H1 (cell line): ENCODE data around the gene ZFYVE19. TPM values are rescaled to one million over a fixed set of nuclear protein-coding genes. Genes with fewer than 3 reads are reported as not detected.

Source experiments
- CHD2 ChIP-seq: IDR thresholded peaks from 2 replicates; pipeline ENCODE4 v1.6.1; 2012; ENCODE audit warnings: low read length, improper control_type of control experiment
- CTBP2 ChIP-seq: IDR thresholded peaks from 2 replicates; pipeline ENCODE4 v1.7.0; 2011; ENCODE audit warnings: borderline replicate concordance, mild to moderate bottlenecking, moderate library complexity, mixed read lengths, low read length; ENCODE audit not compliant: insufficient read depth, insufficient read length
- POLR2AphosphoS5 ChIP-seq: IDR thresholded peaks from 2 replicates; pipeline ENCODE4 v1.6.1; 2011; ENCODE audit warnings: low read depth, low read length
- RAD21 ChIP-seq, 2 experiments: IDR thresholded peaks in 1 of 2; conservative IDR thresholded peaks in 1 of 2; 2 replicates each; pipeline ENCODE4 v1.6.1; 2011; ENCODE audit warnings: low read depth in 2 of 2, low read length in 2 of 2, improper control_type of control experiment in 1 of 2, inconsistent platforms in 1 of 2, mild to moderate bottlenecking in 1 of 2, moderate library complexity in 1 of 2
- polyA plus RNA-seq, 7 experiments: library from polyadenylated mRNA; depleted of rRNA in 3 of 7; stranded (reverse) in 5 of 7; unstranded in 2 of 7; fragments of >200 nt in 5 of 7; fragments of 200-250 nt in 2 of 7; gene quantifications; 1 replicate in 5 of 7; 2 replicates in 1 of 7; 4 replicates in 1 of 7; pipeline versions ENCODE4 v1.2.1 to v1.2.3, GENCODE V29; 2011 to 2013; ENCODE audit warnings: missing spikeins in 2 of 7, mixed read lengths in 2 of 7
- total RNA-seq: library from RNA; stranded (reverse); fragmentation: NEBNext Ultra II Directional; extraction: Animal tissue kit (Norgen Biotek cat#: 25700); gene quantifications from 2 replicates; pipeline ENCODE4 v1.2.1, GENCODE V29; 2021

ZFYVE19 gene
- total and polyA plus RNA-seq, 2 of the 8 experiments (the other 6 are each of a cell fraction or from before 2014, with no cell fraction given), result 11.2 to 21.8 TPM

DNA sequence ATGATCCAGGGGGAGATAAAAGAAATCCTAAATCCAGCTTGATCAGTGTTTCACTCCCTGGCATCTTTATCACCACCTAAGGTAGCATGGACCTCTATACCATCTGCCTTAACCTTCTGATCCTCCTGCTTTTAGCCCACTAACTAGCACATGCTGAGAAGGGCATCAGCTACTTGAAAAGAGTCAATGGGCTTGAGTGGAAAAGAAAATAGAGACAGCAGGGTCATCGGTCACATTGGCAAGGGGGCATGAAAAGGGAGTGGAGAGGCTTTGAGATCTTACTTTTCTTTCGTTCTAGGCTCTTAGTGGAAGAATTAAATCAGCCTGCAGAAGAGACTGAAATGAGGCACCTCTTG is 239 bp upstream of the ZFYVE19 start (continued):
- TF ChIP-seq RAD21 (IDR thresholded peaks at IDR 0.05 in 1 of 2, conservative IDR thresholded peaks at IDR 0.05 in 1 of 2; ENCODE audit: low read depth in 2 of 2, low read length in 2 of 2), result no peak
- TF ChIP-seq CHD2, result no peak
- TF ChIP-seq POLR2AphosphoS5, result no peak
- no peak for TF ChIP-seq CTBP2
